MV-4-11 (cell line): Measurements from ENCODE around the gene IL5.
"Not testable (repeated sequence)": the region's sequence is repeated elsewhere in the genome, so short reads cannot be mapped to it uniquely, and the experiment has no call there.

Experiments used
- DNase-seq: peaks from one replicate; lab custom pipeline; 2025; lab: John Stamatoyannopoulos, UW

IL5 gene

DNA sequence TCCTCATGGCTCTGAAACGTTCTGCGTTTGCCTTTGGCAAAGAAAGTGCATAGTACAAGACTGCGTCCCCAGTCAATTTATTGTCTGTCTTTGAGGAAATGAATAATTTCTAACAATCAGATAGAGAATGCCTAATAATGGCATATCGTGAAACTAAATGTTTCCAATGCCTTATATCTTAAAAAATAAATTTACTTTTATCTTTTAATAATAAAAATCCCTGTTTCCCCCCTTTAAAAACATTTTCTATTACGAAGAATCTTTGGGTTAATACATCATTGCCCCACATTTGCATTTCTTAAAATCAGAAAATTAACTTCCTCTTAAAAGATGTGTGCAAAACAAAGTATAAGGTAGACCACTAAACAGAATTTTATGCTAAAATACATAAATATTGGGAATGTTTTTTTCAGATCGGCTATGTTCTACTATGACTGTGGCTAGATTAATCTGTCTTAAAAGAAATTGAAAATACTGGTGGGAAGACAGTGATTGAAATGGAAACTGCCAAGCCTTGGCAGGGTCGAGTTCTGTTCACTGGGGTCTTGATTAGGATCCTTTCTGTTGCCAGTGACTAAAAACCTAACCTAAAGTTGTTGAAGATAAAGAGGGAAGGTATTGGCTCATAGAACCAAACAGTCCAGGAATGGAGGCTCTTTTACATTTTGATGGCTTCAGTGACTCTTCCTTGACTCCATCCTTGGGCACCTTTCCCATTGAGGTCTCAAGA lies at the start of gene IL5:
TSS of gene IL5 (minus strand) at position 51 of the 730 bp plus-strand sequence. CDS start at position 7, 44 bp downstream.
- DNase-seq, result no peak

- DNase-seq, result no peak
Measured at GRCh38 chr5:132592521-132592920, 49.2 kb upstream of the IL5 start.

DNA sequence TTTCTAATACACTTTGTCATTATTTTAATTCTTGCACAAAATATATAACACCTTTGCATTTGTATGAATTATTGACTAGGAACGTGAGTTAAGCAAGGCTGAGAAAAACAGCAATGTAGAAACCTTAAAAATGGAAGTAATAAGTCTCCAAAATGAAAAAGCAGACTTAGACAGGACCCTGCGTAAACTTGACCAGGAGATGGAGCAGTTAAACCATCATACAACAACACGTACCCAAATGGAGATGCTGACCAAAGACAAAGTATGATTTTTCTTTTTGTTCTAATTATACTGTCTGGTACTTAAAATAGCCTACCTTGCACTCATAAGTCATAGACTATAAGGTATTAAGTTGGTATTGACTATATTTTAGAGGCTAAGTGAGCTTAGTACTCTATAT lies 47.8 kb upstream of the IL5 start:
- no peak for DNase-seq

- no peak for DNase-seq
Measured at GRCh38 chr5:132589467-132589866, 46.1 kb upstream of the IL5 start.

DNA sequence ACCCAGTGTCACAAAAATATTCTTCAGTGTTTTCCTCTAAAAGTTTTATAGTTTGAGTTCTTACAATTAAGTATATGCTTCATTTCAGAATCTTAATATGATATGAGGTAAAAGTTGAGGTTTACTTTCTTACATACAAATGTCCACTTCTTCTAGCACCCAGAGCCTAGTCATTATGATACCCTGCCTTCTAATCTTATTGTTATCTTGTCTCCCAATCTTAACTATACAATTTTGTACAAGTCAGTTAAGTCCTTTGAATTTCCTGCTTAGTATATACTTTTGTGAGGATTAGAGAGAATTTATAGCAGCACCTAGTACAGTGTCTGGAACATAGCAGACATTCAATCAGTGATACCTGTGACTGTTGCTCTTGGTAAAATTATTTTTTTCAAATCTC lies 42.7 kb upstream of the IL5 start:
- DNase-seq, result no peak

- DNase-seq, result not testable (repeated sequence)
Measured at GRCh38 chr5:132584560-132584959, 41.2 kb upstream of the IL5 start.

DNA sequence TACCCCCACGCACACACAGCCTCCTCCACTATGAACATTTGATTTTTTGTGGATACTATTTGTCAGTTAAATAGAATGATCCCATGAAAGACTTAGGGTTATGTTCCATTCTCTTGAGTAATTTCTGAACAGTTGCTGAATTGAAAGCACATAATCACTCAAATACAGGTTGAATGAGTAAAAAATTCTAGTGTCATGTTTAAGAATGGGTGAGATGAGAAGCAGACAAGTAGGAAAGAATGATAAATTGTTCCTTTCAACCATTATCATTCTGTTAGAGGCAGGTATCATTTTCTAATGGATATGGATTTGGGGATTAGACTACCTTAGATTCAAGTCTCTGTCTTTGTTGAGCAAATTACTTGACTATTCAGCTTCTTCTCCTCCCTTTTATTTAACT lies 32.8 kb upstream of the IL5 start:
- no peak for DNase-seq

DNA sequence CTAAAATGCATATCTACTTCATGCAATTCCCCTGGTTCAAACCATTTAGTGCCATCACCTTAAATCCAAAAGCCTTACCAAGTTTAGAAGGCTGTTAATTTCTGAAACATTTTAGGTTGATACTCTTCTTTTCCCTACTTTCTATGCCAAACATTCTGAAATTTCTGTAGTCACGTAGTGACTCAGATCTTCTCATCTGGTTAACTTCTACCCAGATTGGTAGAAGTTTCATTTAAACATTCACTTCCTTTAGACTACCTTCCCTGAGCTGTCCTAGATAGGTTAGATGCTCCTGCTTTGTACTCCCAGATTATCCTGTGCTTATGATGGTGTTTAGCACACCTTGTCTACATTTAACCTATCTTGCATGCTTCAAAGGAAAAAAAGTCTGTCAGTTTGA lies 23.3 kb upstream of the IL5 start:
- no peak for DNase-seq

- DNase-seq, result not testable (repeated sequence)
Measured at GRCh38 chr5:132564555-132564954, 21.2 kb upstream of the IL5 start.

GRCh38 chr5:132561601-132562000 lies 18.3 kb upstream of the IL5 start:
- no peak for DNase-seq

- no peak for DNase-seq
Measured at GRCh38 chr5:132559383-132560060, 16.2 kb upstream of the IL5 start.

DNA sequence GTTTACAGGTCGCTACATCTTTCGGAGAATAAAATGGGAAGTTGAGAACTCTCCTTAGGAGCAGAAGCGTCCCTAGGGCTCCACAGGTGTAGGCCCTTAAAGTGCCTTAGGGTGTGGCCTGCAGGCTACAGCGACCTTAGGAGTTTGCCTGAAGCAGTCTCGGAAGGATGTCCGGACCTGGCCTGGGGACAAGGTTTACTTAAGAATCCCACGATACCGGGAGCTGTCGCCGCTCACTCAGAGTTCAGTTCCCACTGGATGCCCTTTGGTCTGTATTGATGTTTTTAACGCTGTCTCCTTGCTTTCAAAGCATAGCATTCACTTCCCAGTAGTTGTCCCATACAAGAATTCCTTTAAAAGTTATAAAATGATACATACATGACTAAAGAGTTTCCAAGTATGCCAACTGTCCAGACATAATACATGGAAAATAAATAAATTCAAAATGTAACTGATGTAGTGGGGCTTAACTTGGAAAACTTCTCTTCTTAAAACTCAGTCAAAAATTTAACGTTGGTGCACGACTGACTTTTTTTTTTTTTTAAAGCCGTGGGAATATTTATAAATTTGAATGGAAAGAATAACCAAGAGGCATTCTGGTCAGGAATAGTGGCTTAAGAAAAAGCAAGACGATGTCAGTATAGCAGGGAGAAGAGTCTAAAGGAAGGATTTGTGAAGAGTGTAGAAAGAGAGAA lies 14.3 kb upstream of the IL5 start:
- DNase-seq, result peak; percentile 49

- DNase-seq, result peak; percentile 91
Measured at GRCh38 chr5:132556763-132557477, 13.6 kb upstream of the IL5 start, which contains the start of gene RAD50. TSS of gene RAD50 (plus strand) at chr5:132556977. CDS start at chr5:132557325, 348 bp downstream.

GRCh38 chr5:132556153-132556762 lies 12.9 kb upstream of the IL5 start:
- no peak for DNase-seq

GRCh38 chr5:132549576-132549975 lies 6.3 kb upstream of the IL5 start:
- DNase-seq, result no peak

DNA sequence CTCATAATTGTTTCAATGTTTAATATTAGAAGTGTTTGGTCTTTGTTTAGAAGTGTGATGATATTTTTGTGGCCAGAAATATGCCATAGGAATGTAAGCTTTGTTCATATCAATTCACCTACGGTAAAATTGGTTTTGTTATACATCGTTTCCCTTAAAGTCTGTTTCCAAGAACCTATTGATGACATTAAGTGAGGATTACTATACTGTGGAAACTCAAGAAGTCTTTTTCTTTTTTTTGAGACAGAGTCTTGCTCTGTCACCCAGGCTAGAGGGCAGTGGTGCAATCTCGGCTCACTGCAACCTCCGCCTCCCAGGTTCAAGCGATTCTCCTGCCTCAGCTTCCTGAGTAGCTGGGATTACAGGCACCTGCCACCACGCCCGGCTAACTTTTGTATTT lies 5.5 kb upstream of the IL5 start:
- not testable (repeated sequence) for DNase-seq

- no peak for DNase-seq
Measured at GRCh38 chr5:132547269-132547668, 3.9 kb upstream of the IL5 start.

- DNase-seq, result no peak
Measured at GRCh38 chr5:132546108-132546507, 2.8 kb upstream of the IL5 start.

DNA sequence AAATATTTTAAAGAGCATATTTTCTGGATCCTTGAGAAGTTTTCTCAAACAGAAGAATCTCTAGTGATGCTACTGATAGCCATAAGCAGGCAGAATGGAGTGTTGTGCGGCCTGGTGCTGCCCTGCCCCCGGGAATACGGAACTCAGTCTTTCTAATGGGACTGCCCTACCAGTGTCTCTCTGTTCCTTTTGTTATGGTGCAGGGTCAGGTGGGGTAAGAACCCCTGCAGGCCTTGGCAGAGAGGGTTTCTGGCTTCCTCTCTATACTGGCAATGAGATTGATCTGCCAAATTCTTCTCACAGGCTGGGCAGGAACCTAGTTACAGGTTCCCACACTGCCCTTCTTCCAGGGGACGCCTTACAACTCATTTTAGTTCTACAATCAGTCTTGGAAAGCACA lies 2.6 kb downstream of the IL5 start:
- no peak for DNase-seq

- DNase-seq, result no peak
Measured at GRCh38 chr5:132540149-132540548, 3.2 kb downstream of the IL5 start.

DNA sequence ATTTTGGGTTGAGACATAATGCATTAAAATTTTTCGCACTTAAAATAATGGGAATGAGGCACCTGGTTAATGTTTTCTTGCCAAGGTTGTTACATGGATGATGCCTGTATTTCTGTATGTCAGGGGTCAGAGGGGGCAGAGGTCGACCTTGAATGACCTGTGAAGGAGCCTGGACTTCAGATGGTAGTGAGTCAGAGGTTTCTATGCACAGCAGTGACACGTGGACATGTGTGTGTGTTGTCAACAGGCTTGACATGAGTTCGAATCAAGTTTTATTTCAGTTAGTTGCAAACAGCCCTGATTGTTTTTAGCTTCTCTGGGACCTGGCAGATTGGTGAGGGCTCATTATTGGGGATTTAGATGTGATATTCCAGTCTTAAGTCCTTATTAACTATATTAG lies 3.6 kb downstream of the IL5 start:
- DNase-seq, result no peak

GRCh38 chr5:132530946-132531345 lies 12.4 kb downstream of the IL5 start:
- no peak for DNase-seq
